Muscle of back (tissue), 11 donors: ENCODE measurements around the gene ATP9B. TPM values are rescaled to one million over a fixed set of nuclear protein-coding genes. Genes with fewer than 3 reads are reported as not detected.
A peak's percentile ranks its signal among the peaks of the same experiment; 100 is the strongest.
"Not testable (repeated sequence)": the region's sequence is repeated elsewhere in the genome, so short reads cannot be mapped to it uniquely, and the experiment has no call there.

Experiments
- DNase-seq, 3 donors: peaks; one replicate each; pipeline versions ENCODE4 v3.0.0 to v3.0.0-alpha.2; 2013
- polyA plus RNA-seq, 10 donors: library from polyadenylated mRNA; unstranded; fragments of 120-200 nt; gene quantifications; one replicate each; pipeline ENCODE4 v1.2.1, GENCODE V29; 2013; ENCODE audit not compliant: insufficient read length in 10 of 10

The ATP9B gene
- polyA plus RNA-seq, 10 donors, result 11.8 to 27.6 (median 16.4) TPM

DNA sequence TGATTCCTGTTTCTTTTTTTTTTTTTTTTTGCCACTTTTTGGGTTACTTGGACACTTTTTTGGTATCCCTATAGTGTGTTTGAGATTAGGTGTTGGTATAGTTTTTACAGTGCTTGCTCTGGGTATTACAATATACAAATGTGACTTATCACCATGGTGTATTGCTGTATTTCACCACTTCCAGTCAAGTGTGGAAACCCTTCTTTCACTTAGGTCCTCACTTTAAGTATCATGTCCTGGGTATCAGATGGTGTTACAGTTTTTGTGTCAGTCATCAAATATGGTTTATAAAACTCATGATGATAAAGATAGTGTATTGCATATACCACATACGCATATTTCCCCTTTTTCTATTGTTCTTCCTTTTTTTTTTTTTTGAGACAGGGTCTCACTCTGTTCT lies 1.8 kb downstream of the ATP9B start:
- DNase-seq, result no peak

GRCh38 chr18:79071503-79072210 lies 2.5 kb downstream of the ATP9B start:
- no peak for DNase-seq

GRCh38 chr18:79072655-79073054 lies 3.5 kb downstream of the ATP9B start:
- DNase-seq, result not testable (repeated sequence)

DNA sequence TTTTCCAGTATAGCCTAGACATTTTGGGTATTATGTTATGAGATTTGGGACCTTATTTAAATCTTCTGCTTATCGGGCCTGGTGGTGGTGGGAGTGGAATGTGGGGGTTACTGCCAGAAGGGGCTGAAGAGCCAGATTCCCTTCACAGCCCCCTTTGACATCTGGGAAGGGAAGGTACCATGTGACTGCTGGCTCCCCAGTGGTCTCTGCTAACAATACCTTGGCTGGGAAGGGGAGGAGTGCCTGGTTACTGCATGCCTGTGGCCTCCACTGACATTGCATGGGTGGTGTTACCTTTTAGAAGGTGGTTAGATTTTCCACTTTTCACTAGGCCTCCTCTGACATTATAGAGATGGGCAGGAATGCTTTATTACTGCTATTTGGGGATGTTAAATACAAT lies 8.0 kb downstream of the ATP9B start:
- DNase-seq, result no peak

DNA sequence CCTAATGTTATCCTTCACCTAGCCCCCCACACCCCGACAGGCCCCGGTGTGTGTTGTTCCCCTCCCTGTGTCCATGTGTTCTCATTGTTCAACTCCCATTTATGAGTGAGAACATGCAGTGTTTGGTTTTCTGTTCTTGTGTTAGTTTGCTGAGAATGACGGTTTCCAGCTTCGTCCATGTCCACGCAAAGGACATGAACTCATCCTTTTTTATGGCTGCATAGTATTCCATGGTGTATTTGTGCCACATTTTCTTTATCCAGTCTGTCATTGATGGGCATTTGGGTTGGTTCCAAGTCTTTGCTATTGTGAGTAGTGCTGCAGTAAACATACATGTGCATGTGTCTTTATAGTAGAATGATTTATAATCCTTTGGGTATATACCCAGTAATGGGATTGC lies 9.6 kb downstream of the ATP9B start:
- DNase-seq, result not testable (repeated sequence)

GRCh38 chr18:79092874-79093273 lies 23.7 kb downstream of the ATP9B start:
- DNase-seq, result no peak

- DNase-seq, result no peak
Observed at GRCh38 chr18:79093986-79094385, 24.8 kb downstream of the ATP9B start.

DNA sequence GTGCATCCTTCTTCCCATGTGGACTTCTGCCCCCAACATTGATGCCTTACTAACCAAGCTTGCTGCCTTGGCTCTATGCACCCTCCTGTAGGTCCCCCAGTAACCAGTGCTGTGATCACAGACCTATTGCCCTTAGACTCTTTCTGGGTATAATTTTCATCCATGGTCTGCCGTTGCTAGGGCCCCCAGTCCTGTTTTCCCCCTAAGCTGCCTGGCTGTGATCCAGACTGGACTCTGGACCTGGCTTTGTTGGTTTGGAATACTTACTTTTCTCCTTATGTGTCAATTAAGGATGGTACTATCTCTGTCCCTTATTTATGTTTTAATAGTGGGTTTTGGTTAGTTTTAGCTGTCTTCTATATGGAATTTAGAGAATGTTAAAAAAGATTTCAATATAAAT lies 26.0 kb downstream of the ATP9B start:
- DNase-seq, result no peak

GRCh38 chr18:79100944-79101343 lies 31.8 kb downstream of the ATP9B start:
- no peak for DNase-seq

- DNase-seq, result no peak
Observed at GRCh38 chr18:79102886-79103285, 33.7 kb downstream of the ATP9B start.

GRCh38 chr18:79104137-79104536 lies 34.9 kb downstream of the ATP9B start:
- no peak for DNase-seq

- DNase-seq, result no peak
Observed at GRCh38 chr18:79105455-79105854, 36.3 kb downstream of the ATP9B start.

DNA sequence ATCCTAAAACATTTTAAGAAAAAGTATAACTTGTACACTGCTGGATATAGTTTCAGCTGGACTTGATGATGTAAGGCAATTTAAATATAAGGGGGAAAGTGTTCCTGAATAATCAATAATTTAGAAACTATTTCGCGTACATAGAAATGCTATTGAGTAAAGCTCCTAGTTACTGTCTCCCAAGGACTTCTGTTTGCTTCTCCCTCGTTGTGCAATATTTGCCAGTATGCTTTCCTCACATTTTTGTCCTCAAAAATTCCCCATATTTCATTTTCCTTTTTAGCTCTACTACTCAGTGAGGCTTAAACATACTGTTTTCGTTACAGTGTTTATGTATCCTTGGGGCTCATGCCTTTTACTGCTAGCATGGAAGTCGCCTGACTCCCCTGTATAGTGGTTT lies 36.9 kb downstream of the ATP9B start:
- no peak for DNase-seq

DNA sequence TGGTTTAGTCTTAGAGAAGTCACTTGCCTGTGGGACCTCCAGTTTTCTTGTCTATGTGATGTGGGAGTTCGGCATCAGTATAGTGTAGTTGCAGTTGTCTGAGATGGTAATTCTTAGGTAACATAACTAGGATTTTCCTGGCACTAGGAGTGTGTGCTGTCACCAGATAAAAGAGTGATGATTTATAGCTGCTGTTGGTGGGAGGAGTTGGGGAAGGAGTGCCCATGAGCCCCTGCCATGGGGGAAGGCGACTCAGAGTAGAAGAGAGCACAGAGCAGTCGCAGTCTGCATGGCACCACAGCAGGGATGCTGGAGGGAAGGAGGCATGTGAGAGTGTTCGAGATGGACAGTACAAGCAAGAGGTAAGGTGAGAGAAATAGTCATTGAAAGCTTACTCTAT lies 38.7 kb downstream of the ATP9B start:
- no peak for DNase-seq

- no peak for DNase-seq
Observed at GRCh38 chr18:79108549-79109215, 39.5 kb downstream of the ATP9B start.

- DNase-seq, result no peak
Observed at GRCh38 chr18:79111483-79111882, 42.3 kb downstream of the ATP9B start.

GRCh38 chr18:79117385-79117784 lies 48.2 kb downstream of the ATP9B start:
- DNase-seq, result peak in 2 of 3 donors; percentile 5 to 34

- DNase-seq, result no peak
Observed at GRCh38 chr18:79117788-79118187, 48.6 kb downstream of the ATP9B start.

DNA sequence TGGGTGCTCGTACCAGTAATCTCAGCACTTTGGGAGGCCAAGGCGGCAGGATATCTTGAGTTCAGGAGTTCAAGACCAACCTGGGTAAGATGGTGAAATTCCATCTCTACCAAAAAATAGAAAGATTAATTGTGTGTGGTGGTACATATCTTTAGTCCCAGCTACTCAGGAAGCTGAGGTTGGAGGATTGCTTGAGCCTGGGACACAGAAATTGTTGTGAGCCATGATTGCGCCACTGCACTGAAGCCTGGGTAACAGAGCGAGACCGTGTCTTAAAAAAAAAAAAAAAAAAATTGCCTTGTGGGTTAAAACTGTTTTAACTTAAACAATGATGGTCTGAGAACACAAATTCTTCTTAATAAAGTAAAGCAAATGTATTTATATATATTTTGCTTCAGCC lies 49.6 kb downstream of the ATP9B start:
- DNase-seq, result no peak

DNA sequence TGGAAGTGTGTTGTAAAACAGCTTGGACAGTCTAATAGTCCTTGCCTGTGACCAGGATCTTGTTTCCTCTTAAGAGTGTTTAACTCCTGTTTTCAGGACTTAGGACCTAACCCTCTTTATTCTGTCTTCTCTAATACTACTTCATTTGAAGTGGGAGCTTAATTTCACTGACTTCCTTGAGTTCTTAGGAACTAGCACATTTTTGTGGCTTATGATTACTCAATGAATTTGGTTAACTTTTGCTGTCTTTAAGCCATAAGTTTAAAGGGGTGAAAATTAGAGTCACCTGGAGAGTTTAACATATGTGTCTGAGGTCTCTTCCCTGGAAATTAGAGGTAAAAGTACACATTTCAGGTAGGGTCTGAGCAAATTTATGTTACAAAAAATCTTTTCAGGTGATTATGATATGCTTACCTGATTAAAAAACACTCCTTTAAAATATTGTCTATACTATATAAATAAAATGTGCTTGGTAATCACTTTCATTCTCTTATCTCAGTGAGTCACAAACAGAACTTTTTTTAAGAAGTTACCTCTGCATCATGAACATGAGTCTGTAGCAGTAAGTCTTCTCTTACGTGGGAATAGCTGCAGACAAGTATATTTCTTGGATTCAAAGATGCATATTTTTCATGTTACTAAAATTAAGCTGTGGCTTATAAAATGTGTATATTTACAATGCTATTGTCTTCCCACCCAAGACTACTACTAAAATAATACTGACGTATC lies 52.7 kb downstream of the ATP9B start:
- no peak for DNase-seq

DNA sequence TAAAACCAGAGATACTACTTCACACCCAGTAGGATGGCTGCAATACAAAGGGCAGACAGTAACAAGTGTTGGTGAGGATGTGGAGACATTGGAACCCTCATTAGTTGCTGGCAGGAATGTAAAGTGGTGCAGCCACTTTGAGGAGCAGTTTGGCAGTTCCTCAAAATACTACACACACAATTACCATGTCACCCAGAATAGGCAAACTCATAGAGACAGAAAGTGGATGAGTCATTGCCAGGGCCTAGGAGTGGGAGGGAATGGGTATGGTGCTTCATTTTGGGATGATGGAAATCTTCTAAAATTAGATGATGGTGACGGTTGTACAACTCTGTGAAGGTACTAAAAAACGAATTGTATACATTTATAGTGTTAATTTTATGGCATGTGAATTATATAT lies 54.8 kb downstream of the ATP9B start:
- DNase-seq, result no peak

- DNase-seq, result peak in 2 of 3 donors; percentile 5 to 25
Observed at GRCh38 chr18:79129120-79129519, 59.9 kb downstream of the ATP9B start.

GRCh38 chr18:79133724-79134123 lies 64.5 kb downstream of the ATP9B start:
- peak; percentile 11 to 36 (median 19) for DNase-seq
